SH-SY5Y (cell line): Measurements from ENCODE around the gene GREB1L.

Source experiments
- GATA2 ChIP-seq: IDR thresholded peaks from 2 replicates; pipeline ENCODE4 v1.6.1; 2011; ENCODE audit warnings: mild to moderate bottlenecking, low read depth, low read length
- GATA3 ChIP-seq: IDR thresholded peaks from 2 replicates; pipeline ENCODE4 v1.6.1; 2011; ENCODE audit warnings: low read depth, mild to moderate bottlenecking, low read length, moderate library complexity

GREB1L gene

DNA sequence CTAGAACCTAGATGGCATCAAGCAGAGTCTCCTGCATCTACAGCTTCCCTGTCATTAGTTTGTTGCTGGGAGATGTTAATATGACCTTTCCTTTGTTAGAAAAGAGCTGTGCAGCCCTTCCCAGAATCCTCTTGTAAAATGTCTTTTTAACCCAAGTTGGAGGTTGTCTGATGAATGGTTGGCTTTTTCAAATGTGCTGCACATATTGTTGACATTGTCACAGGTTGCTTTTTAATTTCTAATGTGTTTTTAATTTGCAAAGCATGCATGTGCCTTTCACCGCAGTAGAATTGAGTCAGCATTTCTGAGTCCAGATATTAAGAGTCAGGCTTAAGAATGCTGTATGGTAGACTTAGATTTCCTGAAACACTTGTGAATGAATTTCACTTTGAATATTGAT, 120.8 kb downstream of the GREB1L start:
- TF ChIP-seq GATA3 = no peak
- no peak for TF ChIP-seq GATA2

- TF ChIP-seq GATA3 = no peak
- no peak for TF ChIP-seq GATA2
Observed at GRCh38 chr18:21363348-21363747, 121.3 kb downstream of the GREB1L start.

DNA sequence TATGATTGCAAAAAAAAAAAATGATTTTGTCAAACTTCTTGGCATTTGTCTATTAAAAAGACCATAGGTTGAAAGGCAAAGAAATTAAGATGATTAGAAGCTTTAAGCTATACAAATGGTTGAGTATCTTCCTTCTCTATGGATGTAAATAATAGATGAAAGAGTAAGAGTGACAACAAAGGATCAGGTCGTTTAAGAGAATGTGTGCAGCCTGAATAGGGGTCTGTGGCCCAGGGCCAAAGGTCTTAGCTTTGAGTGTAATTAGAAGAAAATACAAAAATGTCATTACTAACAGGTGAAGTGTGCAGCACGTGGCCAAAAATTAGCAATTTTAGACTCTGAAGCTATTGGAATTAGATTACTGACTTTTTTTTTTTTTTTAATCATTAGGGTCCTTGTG, 122.4 kb downstream of the GREB1L start:
- TF ChIP-seq GATA3 (no peak), GATA2 (no peak)

DNA sequence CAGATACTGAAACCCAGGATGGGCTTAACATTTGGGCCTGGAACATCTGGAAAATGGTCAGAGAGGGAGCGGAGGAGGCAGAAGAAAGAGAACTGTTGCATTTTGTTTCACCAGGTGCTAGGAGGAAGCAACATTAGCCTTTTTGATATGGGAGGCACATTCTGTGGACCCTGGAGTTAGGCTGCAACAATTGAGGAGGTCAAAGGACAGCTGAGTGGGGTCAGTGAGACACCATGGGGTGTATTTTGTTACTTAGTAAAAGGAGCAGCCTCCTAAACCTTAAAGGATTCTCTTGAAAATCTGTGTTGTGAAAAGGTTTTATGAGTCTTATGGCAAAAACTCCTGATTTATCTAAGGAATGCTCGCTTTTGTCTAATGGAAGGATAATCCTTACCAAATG, 124.9 kb downstream of the GREB1L start:
- no peak for TF ChIP-seq GATA2
- TF ChIP-seq GATA3 = no peak

GRCh38 chr18:21369146-21369545, 127.1 kb downstream of the GREB1L start:
- TF ChIP-seq GATA3 (no peak), GATA2 (no peak)

GRCh38 chr18:21383031-21383430, 141.0 kb downstream of the GREB1L start:
- TF ChIP-seq GATA2 = no peak
- TF ChIP-seq GATA3 = no peak

DNA sequence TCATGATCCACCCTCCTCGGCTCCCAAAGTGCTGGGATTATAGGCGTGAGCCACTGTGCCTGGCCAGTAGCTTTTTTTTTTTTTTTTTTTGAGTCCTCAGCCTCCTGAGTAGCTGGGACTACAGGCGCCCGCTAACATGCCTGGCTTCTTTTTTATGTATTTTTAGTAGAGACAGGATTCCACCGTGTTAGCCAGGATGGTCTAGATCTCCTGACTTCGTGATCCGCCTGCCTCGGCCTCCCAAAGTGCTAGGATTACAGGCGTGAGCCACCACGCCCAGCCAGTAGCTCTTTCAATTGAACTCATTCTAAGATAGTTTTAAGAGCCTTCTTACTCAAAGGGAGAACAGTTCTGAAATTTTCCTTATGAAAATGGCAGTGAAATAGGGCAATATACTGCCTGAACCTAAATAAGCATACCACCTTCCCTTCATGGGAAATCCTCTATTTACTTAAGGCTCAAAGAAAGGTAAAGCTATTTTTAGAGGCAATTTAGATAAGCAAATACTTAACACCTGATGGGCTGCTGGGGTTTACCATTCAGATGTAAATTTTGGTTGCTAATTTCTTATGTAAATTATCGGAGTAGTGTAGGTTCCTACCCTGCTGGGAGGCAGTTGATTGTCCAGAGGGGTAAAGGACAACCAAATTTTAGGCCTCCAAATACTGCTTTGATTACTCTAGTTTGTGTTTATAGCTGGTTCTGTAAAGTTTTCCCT, 144.7 kb downstream of the GREB1L start:
- TF ChIP-seq GATA3 = no peak
- no peak for TF ChIP-seq GATA2

DNA sequence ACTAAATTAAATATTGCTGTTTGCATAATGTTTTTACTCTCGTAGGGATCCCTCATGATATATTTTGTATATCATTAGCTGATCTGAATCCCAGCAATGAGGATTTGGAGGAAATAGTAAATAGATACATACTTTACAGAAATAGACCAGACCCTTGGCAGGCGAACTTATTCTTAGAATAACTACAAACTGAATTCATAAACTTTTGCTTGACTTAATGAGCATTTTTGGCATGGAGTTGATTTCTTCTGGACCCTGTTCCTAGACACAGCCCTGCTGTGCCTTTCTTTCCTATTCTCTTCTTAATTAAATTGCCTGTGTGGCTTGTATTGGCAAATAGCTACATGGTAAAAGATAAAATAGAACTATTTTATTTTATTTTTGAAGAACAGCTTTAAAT, 145.9 kb downstream of the GREB1L start:
- TF ChIP-seq GATA3 (no peak), GATA2 (no peak)

DNA sequence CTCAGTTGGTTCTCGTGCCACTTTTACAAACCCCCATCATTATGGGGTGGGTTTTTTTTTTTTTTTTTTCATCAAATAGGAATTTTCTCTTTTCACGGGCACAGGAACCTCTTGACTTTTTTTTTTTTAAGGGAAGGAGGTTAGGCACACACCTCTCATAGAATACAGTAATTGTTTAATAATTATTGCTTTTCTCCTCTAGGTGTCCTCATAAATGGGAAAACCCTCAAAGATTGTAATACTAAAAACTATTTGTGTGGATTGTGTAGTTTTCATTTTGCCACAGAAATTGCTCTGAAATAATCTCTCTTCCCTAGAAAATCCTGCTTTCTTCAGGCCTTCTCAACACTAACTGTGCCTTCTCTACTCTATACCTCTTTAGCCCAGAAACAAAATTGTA, 147.3 kb downstream of the GREB1L start:
- TF ChIP-seq GATA2 (no peak), GATA3 (no peak)

DNA sequence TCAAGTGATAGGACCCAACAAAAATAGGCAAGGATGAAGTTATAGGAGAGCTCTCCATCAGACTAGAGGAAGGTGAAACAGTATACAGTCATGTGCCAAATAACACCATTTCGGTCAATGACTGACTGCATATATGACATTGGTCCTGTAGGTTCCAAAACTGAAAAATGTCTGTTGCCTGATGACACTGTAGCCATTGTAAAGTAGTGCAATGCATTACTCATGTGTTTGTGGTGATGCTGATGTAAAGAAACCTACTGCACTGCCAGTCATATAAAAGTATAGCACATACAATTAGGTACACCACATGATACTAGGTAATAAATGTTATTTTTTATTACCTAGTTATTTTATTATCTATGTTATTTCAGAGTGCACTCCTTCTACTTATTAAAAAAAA, 147.9 kb downstream of the GREB1L start:
- TF ChIP-seq GATA2 (no peak), GATA3 (no peak)

DNA sequence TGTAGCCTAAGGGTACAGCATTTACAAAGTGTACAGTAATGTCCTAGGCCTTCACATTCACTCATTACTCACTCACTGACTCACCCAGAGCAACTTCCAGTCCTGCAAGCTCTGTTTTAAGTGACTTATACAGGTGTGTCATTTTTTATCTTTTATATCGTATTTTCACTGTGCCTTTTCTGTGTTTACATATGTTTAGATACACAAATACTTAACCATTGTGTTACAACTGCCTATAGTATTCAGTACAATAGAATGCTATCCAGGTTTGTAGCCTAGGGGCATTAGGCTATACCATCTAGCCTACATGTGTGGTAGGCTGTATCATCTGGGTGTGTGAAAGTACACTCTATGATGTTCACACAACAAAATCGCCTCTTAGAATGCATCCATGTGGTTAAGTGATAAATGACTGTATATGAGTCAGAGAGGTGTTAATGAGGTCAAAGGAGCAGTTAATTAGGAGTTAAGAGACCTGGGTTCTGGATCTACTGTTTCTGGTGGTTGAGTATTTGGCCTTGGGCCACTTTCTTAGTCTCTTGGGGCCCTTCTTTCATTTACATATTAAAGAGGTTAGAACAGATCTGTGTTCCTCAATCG, 149.1 kb downstream of the GREB1L start:
- no peak for TF ChIP-seq GATA2
- no peak for TF ChIP-seq GATA3

DNA sequence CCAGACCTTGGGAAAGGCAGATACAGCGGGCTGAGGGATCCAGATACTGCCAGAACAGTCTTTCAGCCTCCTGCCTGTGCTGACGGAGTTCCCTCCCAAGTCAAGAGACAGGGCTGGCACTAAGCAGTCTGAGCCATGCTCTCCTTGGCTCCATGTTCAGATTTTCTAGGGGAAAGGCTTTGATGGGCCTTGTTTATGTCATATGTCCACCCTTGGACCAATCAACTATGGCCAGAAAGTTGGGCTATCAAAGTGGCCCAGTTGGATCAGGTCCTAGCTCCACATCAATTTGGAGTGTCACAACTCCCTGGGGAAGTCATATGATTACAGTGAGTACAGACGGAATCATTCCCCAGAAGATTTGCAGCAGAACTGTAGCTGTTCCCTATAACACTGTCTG, 152.0 kb downstream of the GREB1L start:
- TF ChIP-seq GATA3 (no peak), GATA2 (no peak)

GRCh38 chr18:21398121-21398520, 156.1 kb downstream of the GREB1L start:
- TF ChIP-seq GATA2 = no peak
- TF ChIP-seq GATA3 = no peak

DNA sequence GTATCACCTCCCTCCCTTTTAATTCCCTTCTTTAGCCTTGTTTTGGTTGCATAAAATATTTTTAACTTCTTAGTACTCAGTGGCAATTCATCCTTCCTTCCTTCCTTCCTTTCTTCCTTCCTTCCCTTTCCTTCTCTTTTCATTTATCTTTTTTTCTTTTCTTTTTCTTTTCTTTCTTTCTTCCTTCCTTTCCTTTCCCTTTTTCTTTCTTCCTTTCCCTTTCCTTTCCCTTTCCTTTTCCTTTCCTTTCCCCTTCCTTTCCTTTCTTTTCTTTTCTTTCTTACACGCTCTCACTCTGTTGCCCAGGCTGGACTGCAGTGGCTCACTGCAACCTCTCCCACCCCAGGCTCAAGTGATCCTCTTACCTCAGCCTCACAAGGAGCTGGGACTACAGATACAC, 160.2 kb downstream of the GREB1L start:
- no peak for TF ChIP-seq GATA3
- TF ChIP-seq GATA2 = no peak

- TF ChIP-seq GATA3 = no peak
- TF ChIP-seq GATA2 = no peak
Observed at GRCh38 chr18:21404426-21404825, 162.4 kb downstream of the GREB1L start.

- TF ChIP-seq GATA2 (no peak), GATA3 (no peak)
Observed at GRCh38 chr18:21406116-21406515, 164.1 kb downstream of the GREB1L start.

- TF ChIP-seq GATA2 = no peak
- no peak for TF ChIP-seq GATA3
Observed at GRCh38 chr18:21408681-21409080, 166.6 kb downstream of the GREB1L start.
